ENCODE measurements around the gene SRGAP3. TPM values are rescaled to one million over a fixed set of nuclear protein-coding genes. Genes with fewer than 3 reads are reported as not detected.
A peak's percentile ranks its signal among the peaks of the same experiment; 100 is the strongest.

The SRGAP3 gene
- total RNA-seq, 1 experiment from 2014 or later, result 0.69 TPM

GRCh38 chr3:8988384-8988655 lies 261.1 kb downstream of the SRGAP3 start:
- Histone ChIP-seq H3K4me3 (ENCODE audit: low read depth, low read length, poor library complexity, severe bottlenecking) (no peak overlapping the region), H3K27ac (ENCODE audit: low read depth, low read length, poor library complexity, severe bottlenecking) (no peak overlapping the region), H3K36me3 (ENCODE audit: insufficient read depth, low read length, poor library complexity, severe bottlenecking) (no peaks in the 10 kb centered on the region), H3K9me3 (ENCODE audit: low read depth, low read length, poor library complexity, severe bottlenecking) (no peaks in the 10 kb centered on the region), H3K4me1 (ENCODE audit: insufficient read depth, low read length, poor library complexity, severe bottlenecking) (no peaks in the 10 kb centered on the region), H3K27me3 (replicated peaks; ENCODE audit: insufficient read depth, low read depth, low read length, poor library complexity) (no peaks in the 10 kb centered on the region)
- DNase-seq (ENCODE audit: low spot score), result no peak
- ChIA-PET CTCF (interaction anchor here (0.6 to 2.3 kb wide), 10 partner anchors 10 to 398 kb away, joined by 3 to 27 read pairs (median 6); no protein-coding TSS in a partner anchor), POLR2A (ENCODE audit: low non-redundant PET) (no interaction called here)
- TF ChIP-seq CTCF (conservative IDR thresholded peaks at IDR 0.05; ENCODE audit: low read depth, low read length) (no peak), EZH2 (IDR thresholded peaks at IDR 0.05; ENCODE audit: borderline replicate concordance, low read depth, low read length, poor library complexity, severe bottlenecking) (no peak)
- intact Hi-C loops (cut with micrococcal nuclease; ENCODE audit: unreplicated experiment), result loop anchor here (1.0 kb wide), 2 partner anchors 79 to 314 kb away; no protein-coding TSS in a partner anchor
- BruUV-seq (replicated peaks), result no TSS peak

- Histone ChIP-seq H3K36me3 (ENCODE audit: insufficient read depth, low read length, poor library complexity, severe bottlenecking) (no peaks in the 10 kb centered on the region), H3K27ac (ENCODE audit: low read depth, low read length, poor library complexity, severe bottlenecking) (no peak overlapping the region), H3K9me3 (ENCODE audit: low read depth, low read length, poor library complexity, severe bottlenecking) (no peaks in the 10 kb centered on the region), H3K27me3 (replicated peaks; ENCODE audit: insufficient read depth, low read depth, low read length, poor library complexity) (no peaks in the 10 kb centered on the region), H3K4me3 (ENCODE audit: low read depth, low read length, poor library complexity, severe bottlenecking) (no peak overlapping the region), H3K4me1 (ENCODE audit: insufficient read depth, low read length, poor library complexity, severe bottlenecking) (no peaks in the 10 kb centered on the region)
- TF ChIP-seq CTCF (conservative IDR thresholded peaks at IDR 0.05; ENCODE audit: low read depth, low read length) (peak; percentile 88), EZH2 (IDR thresholded peaks at IDR 0.05; ENCODE audit: borderline replicate concordance, low read depth, low read length, poor library complexity, severe bottlenecking) (no peak)
- intact Hi-C loops (cut with micrococcal nuclease; ENCODE audit: unreplicated experiment), result loop anchor here (1.0 kb wide), 2 partner anchors 79 to 314 kb away; no protein-coding TSS in a partner anchor
- ChIA-PET CTCF (interaction anchor here (0.6 to 2.3 kb wide), 11 partner anchors 10 to 398 kb away, joined by 3 to 27 read pairs (median 5); no protein-coding TSS in a partner anchor), POLR2A (ENCODE audit: low non-redundant PET) (no interaction called here)
- BruUV-seq (replicated peaks), result no TSS peak
- DNase-seq (ENCODE audit: low spot score), result peak; percentile 72
Measured at GRCh38 chr3:8987645-8988383, 261.6 kb downstream of the SRGAP3 start.

GRCh38 chr3:8987226-8987625 lies 262.2 kb downstream of the SRGAP3 start:
- Histone ChIP-seq H3K36me3 (ENCODE audit: insufficient read depth, low read length, poor library complexity, severe bottlenecking) (no peaks in the 10 kb centered on the region), H3K4me3 (ENCODE audit: low read depth, low read length, poor library complexity, severe bottlenecking) (no peak overlapping the region), H3K9me3 (ENCODE audit: low read depth, low read length, poor library complexity, severe bottlenecking) (no peaks in the 10 kb centered on the region), H3K27me3 (replicated peaks; ENCODE audit: insufficient read depth, low read depth, low read length, poor library complexity) (peaks cover 2% of the 10 kb centered on the region), H3K4me1 (ENCODE audit: insufficient read depth, low read length, poor library complexity, severe bottlenecking) (no peaks in the 10 kb centered on the region), H3K27ac (ENCODE audit: low read depth, low read length, poor library complexity, severe bottlenecking) (no peak overlapping the region)
- intact Hi-C loops (cut with micrococcal nuclease; ENCODE audit: unreplicated experiment), result no loop called here
- ChIA-PET CTCF (interaction anchor here (0.8 to 2.3 kb wide), 4 partner anchors 10 to 315 kb away, joined by 3 to 27 read pairs (median 4); no protein-coding TSS in a partner anchor), POLR2A (ENCODE audit: low non-redundant PET) (no interaction called here)
- no peak for TF ChIP-seq EZH2 (IDR thresholded peaks at IDR 0.05; ENCODE audit: borderline replicate concordance, low read depth, low read length, poor library complexity, severe bottlenecking)
- TF ChIP-seq CTCF (conservative IDR thresholded peaks at IDR 0.05; ENCODE audit: low read depth, low read length), result no peak
- no TSS peak for BruUV-seq (replicated peaks)
- no peak for DNase-seq (ENCODE audit: low spot score)

Data from A673 (cell line).